H1 (cell line): ENCODE measurements around the gene NEU2. TPM values are rescaled to one million over a fixed set of nuclear protein-coding genes. Genes with fewer than 3 reads are reported as not detected.

Experiments
- CTCF ChIA-PET: fragments of 300-600 bp; sonication (Branson Sonifier 250); formaldehyde crosslinking; loops from one replicate; lab custom pipeline; 2021; ENCODE audit not compliant: partially characterized antibody; lab: Charles Lee
- POLR2A ChIA-PET: fragments of 300-600 bp; sonication (Branson Sonifier 250); formaldehyde crosslinking; loops from one replicate; lab custom pipeline; 2021; ENCODE audit warnings: inconsistent platforms; ENCODE audit not compliant: partially characterized antibody; lab: Charles Lee
- DNase-seq, 2 experiments: peaks; one replicate each; pipeline versions ENCODE4 v3.0.0 to v3.0.0-alpha.2; 2010 to 2022; ENCODE audit warnings: low spot score in 2 of 2, low read depth in 1 of 2, mixed read lengths in 1 of 2
- FAIRE-seq: peaks from 2 replicates; lab custom pipeline; 2011; peaks lifted over from hg19 to GRCh38; lab: Jason Lieb, UNC
- H2AFZ ChIP-seq: 2 replicates; pipeline ENCODE4 v1.8.1; 2012; ENCODE audit warnings: low read length, inconsistent platforms
- H2AK5ac ChIP-seq: 2 replicates; pipeline ENCODE4 v1.6.1; 2013; ENCODE audit warnings: low read depth, low read length
- H2BK120ac ChIP-seq: replicated peaks from 2 replicates; pipeline ENCODE3; 2013; ENCODE audit warnings: low read depth, low read length, inconsistent platforms
- H2BK12ac ChIP-seq: 2 replicates; pipeline ENCODE4 v1.6.1; 2013; ENCODE audit warnings: low read depth, low read length
- H2BK15ac ChIP-seq: 2 replicates; pipeline ENCODE4 v1.6.1; 2013; ENCODE audit warnings: low read length
- H2BK20ac ChIP-seq: 2 replicates; pipeline ENCODE4 v1.6.1; 2013; ENCODE audit warnings: low read length
- H2BK5ac ChIP-seq: 2 replicates; pipeline ENCODE4 v1.6.1; 2013; ENCODE audit warnings: low read depth, low read length
- H3K14ac ChIP-seq: 2 replicates; pipeline ENCODE4 v1.6.1; 2013; ENCODE audit warnings: inconsistent platforms; ENCODE audit not compliant: insufficient read length
- H3K18ac ChIP-seq: 2 replicates; pipeline ENCODE4 v1.6.1; 2013; ENCODE audit warnings: low read length; ENCODE audit errors: extremely low read depth
- H3K23ac ChIP-seq: 2 replicates; pipeline ENCODE4 v1.6.1; 2013; ENCODE audit warnings: inconsistent platforms; ENCODE audit not compliant: insufficient read length
- H3K23me2 ChIP-seq: 2 replicates; pipeline ENCODE4 v1.6.1; 2013; ENCODE audit warnings: low read depth, low read length
- H3K27ac ChIP-seq: 2 replicates; pipeline ENCODE4 v1.6.1; 2011; ENCODE audit warnings: low read depth, low read length, inconsistent platforms
- H3K27me3 ChIP-seq, 4 experiments: replicated peaks in 1 of 4; 1 replicate in 1 of 4; 2 replicates in 3 of 4; pipeline versions ENCODE4 v1.6.1 to v1.8.1; 2011 to 2013; ENCODE audit warnings: low read length in 3 of 4, mild to moderate bottlenecking in 3 of 4, inconsistent platforms in 2 of 4, mixed read lengths in 2 of 4, moderate library complexity in 1 of 4; ENCODE audit not compliant: control insufficient read depth in 3 of 4, insufficient read depth in 3 of 4; ENCODE audit errors: extremely low read depth in 1 of 4
- H3K36me3 ChIP-seq, 4 experiments: 2 replicates each; pipeline versions ENCODE4 v1.6.1 to v1.8.1; 2011 to 2013; ENCODE audit warnings: mild to moderate bottlenecking in 4 of 4, low read length in 3 of 4, moderate library complexity in 2 of 4, control low read depth in 1 of 4, inconsistent platforms in 1 of 4; ENCODE audit not compliant: insufficient read depth in 4 of 4, control insufficient read depth in 2 of 4
- H3K4ac ChIP-seq: replicated peaks from 2 replicates; pipeline ENCODE3; 2013; ENCODE audit warnings: low read length, low read depth, mixed read lengths, inconsistent platforms; ENCODE audit not compliant: insufficient read length
- H3K4me1 ChIP-seq, 4 experiments: replicated peaks in 1 of 4; 1 replicate in 1 of 4; 2 replicates in 3 of 4; pipeline versions ENCODE4 v1.6.1 to v1.8.1; 2011 to 2013; ENCODE audit warnings: low read length in 3 of 4, inconsistent platforms in 2 of 4, mixed read lengths in 1 of 4; ENCODE audit not compliant: insufficient read depth in 4 of 4, control insufficient read depth in 3 of 4
- H3K4me2 ChIP-seq, 2 experiments: 2 replicates each; pipeline versions ENCODE4 v1.6.1 to v1.8.1; 2011 to 2013; ENCODE audit warnings: low read depth in 2 of 2, low read length in 2 of 2, control low read depth in 1 of 2, inconsistent platforms in 1 of 2, mild to moderate bottlenecking in 1 of 2; ENCODE audit not compliant: insufficient read depth in 1 of 2
- H3K4me3 ChIP-seq, 4 experiments: fragments of 200-600, 300-600 bp in 1 of 4; sonication (generic), shearing (Covaris generic), sonication (Bioruptor Twin) in 1 of 4; 2 replicates each; pipeline versions ENCODE4 v1.5.1 to v1.8.1; 2011 to 2016; ENCODE audit warnings: low read length in 4 of 4, low read depth in 3 of 4, control low read depth in 2 of 4, inconsistent platforms in 2 of 4, mild to moderate bottlenecking in 2 of 4, mixed read lengths in 1 of 4, moderate library complexity in 1 of 4; ENCODE audit not compliant: insufficient read depth in 2 of 4; ENCODE audit errors: extremely low read depth in 1 of 4
- H3K56ac ChIP-seq: replicated peaks from 2 replicates; pipeline ENCODE3; 2013; ENCODE audit warnings: low read depth, mild to moderate bottlenecking, mixed read lengths, low read length, inconsistent platforms; ENCODE audit not compliant: insufficient read length
- H3K79me1 ChIP-seq: 2 replicates; pipeline ENCODE4 v1.6.1; 2013; ENCODE audit warnings: low read depth, low read length, control low read depth
- H3K79me2 ChIP-seq, 2 experiments: 2 replicates each; pipeline versions ENCODE4 v1.6.1 to v1.8.1; 2012 to 2013; ENCODE audit warnings: low read length in 2 of 2, mild to moderate bottlenecking in 2 of 2, inconsistent platforms in 1 of 2; ENCODE audit not compliant: insufficient read depth in 2 of 2, control insufficient read depth in 1 of 2
- H3K9ac ChIP-seq, 4 experiments: replicated peaks in 1 of 4; 1 replicate in 1 of 4; 2 replicates in 3 of 4; pipeline versions ENCODE4 v1.6.1 to v1.8.1; 2011 to 2013; ENCODE audit warnings: low read depth in 3 of 4, low read length in 3 of 4, control low read depth in 2 of 4, mild to moderate bottlenecking in 2 of 4, moderate library complexity in 2 of 4, inconsistent platforms in 1 of 4; ENCODE audit errors: extremely low read depth in 1 of 4
- H3K9me3 ChIP-seq, 2 experiments: 2 replicates each; pipeline versions ENCODE4 v1.6.1 to v1.8.1; 2012 to 2013; ENCODE audit warnings: mild to moderate bottlenecking in 2 of 2, moderate library complexity in 2 of 2, control low read depth in 1 of 2, inconsistent platforms in 1 of 2, low read depth in 1 of 2, low read length in 1 of 2, mixed read lengths in 1 of 2; ENCODE audit not compliant: insufficient read depth in 2 of 2
- H4K20me1 ChIP-seq, 2 experiments: replicated peaks in 1 of 2; 2 replicates each; pipeline versions ENCODE3 to v1.8.1; 2011 to 2013; ENCODE audit warnings: inconsistent platforms in 2 of 2, low read length in 2 of 2, mild to moderate bottlenecking in 1 of 2; ENCODE audit not compliant: insufficient read depth in 2 of 2, control insufficient read depth in 1 of 2
- H4K5ac ChIP-seq: 2 replicates; pipeline ENCODE4 v1.6.1; 2013; ENCODE audit warnings: low read length, low read depth, mixed read lengths, inconsistent platforms; ENCODE audit not compliant: insufficient read length
- H4K8ac ChIP-seq: 2 replicates; pipeline ENCODE4 v1.8.0; 2013; ENCODE audit warnings: mild to moderate bottlenecking, moderate library complexity, low read length, inconsistent platforms; ENCODE audit not compliant: insufficient read depth; ENCODE audit errors: extremely low read depth
- H4K91ac ChIP-seq: replicated peaks from 2 replicates; pipeline ENCODE3; 2013; ENCODE audit warnings: low read length, mixed read lengths, inconsistent platforms; ENCODE audit not compliant: insufficient read length
- CBX5 ChIP-seq: fragments of 300-800, 300-1000 bp; sonication (generic); IDR thresholded peaks from 2 replicates; pipeline ENCODE4 v1.7.1; 2016; ENCODE audit warnings: antibody characterized with exemption, low read length, low read depth
- CHD1 ChIP-seq: IDR thresholded peaks from 2 replicates; pipeline ENCODE4 v1.6.1; 2012; ENCODE audit warnings: low read depth, low read length, improper control_type of control experiment
- EGR1 ChIP-seq: IDR thresholded peaks from 2 replicates; pipeline ENCODE4 v1.6.1; 2011; ENCODE audit warnings: low read depth, low read length, borderline replicate concordance
- HDAC2 ChIP-seq, 2 experiments: fragments of 300-600 bp in 1 of 2; sonication (generic) in 1 of 2; IDR thresholded peaks; 2 replicates each; pipeline ENCODE4 v1.6.1; 2011 to 2012; ENCODE audit warnings: low read depth in 2 of 2, low read length in 2 of 2, mild to moderate bottlenecking in 2 of 2, moderate library complexity in 2 of 2, borderline replicate concordance in 1 of 2, inconsistent platforms in 1 of 2
- JUN ChIP-seq: IDR thresholded peaks from 2 replicates; pipeline ENCODE4 v1.6.1; 2011; ENCODE audit warnings: low read depth, mild to moderate bottlenecking, improper control_type of control experiment, low read length
- POLR2AphosphoS5 ChIP-seq: IDR thresholded peaks from 2 replicates; pipeline ENCODE4 v1.6.1; 2011; ENCODE audit warnings: low read depth, low read length
- TEAD4 ChIP-seq: IDR thresholded peaks from 2 replicates; pipeline ENCODE4 v1.6.1; 2012; ENCODE audit warnings: low read depth, low read length, inconsistent platforms, mixed read lengths
- WGBS, 2 experiments: shearing (Covaris generic) in 1 of 2; methylation state at CpG; one replicate each; pipeline versions ENCODE4 v1.1.6 to v1.1.7; 2013 to 2015; ENCODE audit warnings: low lambda C conversion rate in 2 of 2, mixed read lengths in 2 of 2, inconsistent platforms in 1 of 2, low coverage in 1 of 2, missing lambda C conversion rate in 1 of 2; ENCODE audit not compliant: insufficient replicate concordance in 2 of 2, insufficient coverage in 1 of 2, insufficient read length in 1 of 2; ENCODE audit errors: extremely low coverage in 1 of 2, missing lambda C conversion rate in 1 of 2; 5-methylcytosine and 5-hydroxymethylcytosine counted together
- polyA plus RNA-seq, 7 experiments: library from polyadenylated mRNA; depleted of rRNA in 3 of 7; stranded (reverse) in 5 of 7; unstranded in 2 of 7; fragments of >200 nt in 5 of 7; fragments of 200-250 nt in 2 of 7; gene quantifications; 1 replicate in 5 of 7; 2 replicates in 1 of 7; 4 replicates in 1 of 7; pipeline versions ENCODE4 v1.2.1 to v1.2.3, GENCODE V29; 2011 to 2013; ENCODE audit warnings: missing spikeins in 2 of 7, mixed read lengths in 2 of 7
- total RNA-seq: library from RNA; stranded (reverse); fragmentation: NEBNext Ultra II Directional; extraction: Animal tissue kit (Norgen Biotek cat#: 25700); gene quantifications from 2 replicates; pipeline ENCODE4 v1.2.1, GENCODE V29; 2021
- TF ChIP-seq, protein P1 (sequence below): IDR thresholded peaks from 2 replicates; pipeline ENCODE4 v1.6.1; 2011; ENCODE audit warnings: low read depth, mild to moderate bottlenecking, low read length; ENCODE audit not compliant: insufficient read depth

The NEU2 gene
- total and polyA plus RNA-seq, 2 of the 8 experiments (the other 6 are each of a cell fraction or from before 2014, with no cell fraction given): 0.12 TPM; not detected in 1

DNA sequence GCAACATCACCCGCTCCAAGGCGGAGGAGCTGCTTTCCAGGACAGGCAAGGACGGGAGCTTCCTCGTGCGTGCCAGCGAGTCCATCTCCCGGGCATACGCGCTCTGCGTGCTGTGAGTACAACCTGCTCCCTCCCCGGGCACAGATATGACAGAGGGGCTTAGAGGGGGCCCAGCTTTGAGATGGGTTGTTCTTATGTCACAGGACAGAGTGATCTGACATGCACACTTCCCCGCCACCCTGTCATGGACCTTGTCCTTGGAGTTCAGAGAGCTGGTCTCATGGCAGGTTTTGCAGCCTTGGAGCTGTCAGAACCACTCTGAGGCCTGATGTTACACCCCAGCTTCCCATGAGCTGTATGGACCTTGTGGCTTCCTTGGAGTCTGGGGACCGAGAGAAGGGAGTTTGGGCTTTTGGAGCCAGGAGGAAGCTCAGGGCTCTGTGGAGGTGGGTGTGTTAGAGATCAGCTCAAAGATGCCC, 28.1 kb downstream of the NEU2 start:
- no peaks in the 10 kb centered on the region for H3K79me1 ChIP-seq
- H2AK5ac ChIP-seq: no peak overlapping the region
- no peak overlapping the region for H3K27ac ChIP-seq
- H3K4me1 ChIP-seq: peaks cover 0 to 10% (median 4%) of the 10 kb centered on the region in 4 experiments; a peak in 4 of 7 replicates
- no peak overlapping the region for H3K18ac ChIP-seq
- H3K27me3 ChIP-seq: no peaks in the 10 kb centered on the region
- no peak overlapping the region; the same call in 1 of the 2 replicates for H4K8ac ChIP-seq
- no peak overlapping the region for H2BK15ac ChIP-seq
- no peak overlapping the region for H2BK5ac ChIP-seq
- H2AFZ ChIP-seq: no peak overlapping the region
- no peak overlapping the region for H2BK120ac ChIP-seq
- no peaks in the 10 kb centered on the region for H3K79me2 ChIP-seq
- no peak overlapping the region for H3K4me3 ChIP-seq
- H3K4me2 ChIP-seq: no peak overlapping the region
- no peak overlapping the region for H4K91ac ChIP-seq
- no peak overlapping the region for H3K9ac ChIP-seq
- WGBS, 2 experiments: 91% methylated on average over 13 of the region's 13 CpGs; no CpG with 5 or more reads in 1 of the 2 experiments
- H3K23me2 ChIP-seq: no peaks in the 10 kb centered on the region
- DNase-seq (no peak), FAIRE-seq (no peak)
- H3K23ac ChIP-seq: no peak overlapping the region
- ChIA-PET CTCF (interaction anchor here (0.7 to 4.6 kb wide), 35 partner anchors 8 to 457 kb away, joined by 3 to 32 read pairs (median 4); partner anchors contain the start of gene NEU2), POLR2A (interaction anchor here (0.8 to 1.4 kb wide), 4 partner anchors 9 to 470 kb away, joined by 3 to 7 read pairs (median 4); partner anchors contain the start of gene ATG16L1)
- no peak overlapping the region for H3K4ac ChIP-seq
- H3K14ac ChIP-seq: no peak overlapping the region
- TF ChIP-seq CHD1: no peak
- no peak for TF ChIP-seq HDAC2 (IDR thresholded peaks at IDR 0.05; ENCODE audit: borderline replicate concordance in 1 of 2, low read depth in 2 of 2, low read length in 2 of 2)
- TF ChIP-seq POLR2AphosphoS5: no peak
- no peak for TF ChIP-seq CBX5
- TF ChIP-seq, protein P1, sequence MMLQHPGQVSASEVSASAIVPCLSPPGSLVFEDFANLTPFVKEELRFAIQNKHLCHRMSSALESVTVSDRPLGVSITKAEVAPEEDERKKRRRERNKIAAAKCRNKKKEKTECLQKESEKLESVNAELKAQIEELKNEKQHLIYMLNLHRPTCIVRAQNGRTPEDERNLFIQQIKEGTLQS: no peak
- TF ChIP-seq EGR1: no peak
- no peak for TF ChIP-seq TEAD4
- no peak for TF ChIP-seq JUN
- no peaks in the 10 kb centered on the region for H4K20me1 ChIP-seq
- no peak overlapping the region for H3K56ac ChIP-seq
- no peak overlapping the region for H4K5ac ChIP-seq
- no peaks in the 10 kb centered on the region for H3K36me3 ChIP-seq
- H2BK20ac ChIP-seq: no peak overlapping the region
- no peak overlapping the region; the same call in 1 of the 2 replicates for H2BK12ac ChIP-seq
- no peaks in the 10 kb centered on the region for H3K9me3 ChIP-seq
